ENCODE data around the gene MYOCD.

The MYOCD gene

DNA sequence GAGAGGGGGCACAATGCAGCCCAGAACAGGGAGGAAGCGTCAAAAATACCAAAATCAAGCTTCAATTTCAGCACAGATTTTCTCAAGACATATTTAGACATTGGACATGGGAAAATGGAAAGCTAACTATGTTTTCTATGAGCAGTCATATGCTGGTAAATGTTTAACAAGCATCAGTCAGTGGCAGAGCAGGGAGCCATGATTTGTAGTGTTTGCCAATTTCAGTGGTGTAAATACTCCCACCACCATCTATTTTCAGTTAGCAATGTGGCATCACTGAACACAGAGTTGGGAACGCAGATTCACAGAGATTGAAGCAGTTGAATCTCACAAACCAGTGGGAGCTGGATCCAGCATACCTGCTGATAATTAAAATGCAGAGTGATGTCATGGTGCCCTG is 24.6 kb upstream of the MYOCD start:
- DNase-seq (ENCODE audit: low read depth in 2 of 2) = no peak

DNA sequence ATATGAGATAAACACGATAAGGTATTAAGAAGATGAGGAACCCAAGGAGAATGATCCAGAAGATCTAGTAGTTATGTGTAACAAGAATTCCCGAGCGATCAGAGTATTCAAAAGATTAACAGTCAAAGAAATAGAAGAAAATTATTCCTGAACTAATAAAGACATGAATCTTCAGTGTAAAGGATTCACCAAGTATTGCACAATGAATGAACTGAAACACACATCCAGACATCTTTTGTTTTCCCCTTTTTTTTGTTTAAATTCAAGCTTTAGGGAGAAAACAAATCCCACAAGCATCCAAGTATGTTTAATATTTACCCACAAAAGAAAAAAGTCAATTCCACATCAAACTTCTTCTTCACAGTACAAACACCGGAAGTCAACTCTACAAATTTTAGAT is 23.7 kb upstream of the MYOCD start:
- DNase-seq (ENCODE audit: low read depth in 2 of 2) = no peak

GRCh38 chr17:12643822-12644221 is 21.9 kb upstream of the MYOCD start:
- no peak for DNase-seq (ENCODE audit: low read depth in 2 of 2)

GRCh38 chr17:12644623-12645022 is 21.1 kb upstream of the MYOCD start:
- DNase-seq (ENCODE audit: low read depth in 2 of 2) = no peak

DNA sequence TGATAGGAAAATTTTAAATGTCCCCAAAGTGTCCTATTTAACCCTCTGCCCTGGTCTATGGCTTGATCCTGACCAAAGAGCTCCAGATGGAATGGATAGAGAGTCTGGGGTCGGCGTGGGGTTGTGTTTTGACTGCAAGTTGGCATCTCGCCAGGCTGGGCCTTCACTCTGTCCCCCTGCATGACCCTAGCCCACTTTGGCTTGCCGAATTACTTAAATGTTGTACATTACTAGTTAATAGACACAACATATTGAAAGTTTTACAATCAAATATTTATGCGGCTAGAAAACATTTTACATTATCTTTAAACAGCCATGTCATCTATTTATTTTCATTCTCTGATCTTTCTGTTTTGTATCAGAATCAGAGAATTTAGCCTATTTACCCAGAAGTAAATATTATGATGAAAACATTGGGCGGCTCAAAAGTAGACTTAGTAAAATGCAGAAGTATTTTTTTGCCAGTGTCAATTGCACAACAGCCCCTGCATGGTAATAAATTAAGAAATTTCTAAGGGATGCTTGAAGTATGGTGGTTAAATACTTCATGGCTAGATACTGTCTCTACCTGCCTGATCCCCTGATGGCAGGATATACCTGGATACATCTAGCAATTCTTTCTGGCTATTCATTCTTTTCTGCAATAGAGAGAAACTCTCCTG is 18.8 kb upstream of the MYOCD start:
- DNase-seq (ENCODE audit: low read depth in 2 of 2) = no peak

DNA sequence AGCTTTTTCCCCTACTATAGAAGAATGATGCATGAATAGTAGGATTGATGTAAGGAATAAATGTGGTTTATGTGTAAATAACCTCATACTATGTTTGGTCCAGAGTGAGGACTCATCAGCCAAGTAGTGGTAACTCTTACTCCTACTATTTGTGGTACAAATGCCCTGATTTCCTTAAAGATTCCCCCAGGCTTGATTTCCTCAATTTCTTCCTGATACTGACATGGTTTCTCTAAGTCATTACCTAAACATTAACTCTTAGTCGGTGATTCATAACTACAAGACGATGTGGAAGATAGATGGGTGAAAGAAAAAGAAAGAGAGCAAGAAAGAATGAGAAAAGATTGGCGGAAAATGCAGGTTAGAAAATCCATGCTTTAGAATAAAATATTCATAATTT is 17.2 kb upstream of the MYOCD start:
- DNase-seq (ENCODE audit: low read depth in 2 of 2) = no peak

- no peak for DNase-seq (ENCODE audit: low read depth in 2 of 2)
Observed at GRCh38 chr17:12655936-12656335, 9.8 kb upstream of the MYOCD start.

GRCh38 chr17:12656354-12656753 is 9.3 kb upstream of the MYOCD start:
- DNase-seq (ENCODE audit: low read depth in 2 of 2) = no peak

DNA sequence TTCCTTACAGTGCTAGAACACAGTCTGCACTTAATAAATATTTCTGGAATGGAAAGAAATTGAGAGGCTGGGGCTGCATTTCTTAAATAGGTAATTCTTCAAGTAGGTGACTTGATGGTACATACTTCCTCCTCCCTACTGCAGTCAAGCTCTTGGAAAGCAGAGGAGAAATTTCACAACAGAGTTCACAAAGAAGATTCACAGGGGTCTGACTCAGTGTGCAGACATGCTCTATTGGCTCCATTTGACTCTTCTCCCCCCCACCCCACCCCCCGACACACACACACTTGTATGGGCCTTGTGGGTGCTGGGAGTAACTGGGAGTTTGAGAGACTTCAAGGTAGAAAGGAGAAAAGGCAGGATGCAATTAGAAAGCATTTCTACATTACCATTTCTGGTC is 6.2 kb upstream of the MYOCD start:
- no peak for DNase-seq (ENCODE audit: low read depth in 2 of 2)

DNA sequence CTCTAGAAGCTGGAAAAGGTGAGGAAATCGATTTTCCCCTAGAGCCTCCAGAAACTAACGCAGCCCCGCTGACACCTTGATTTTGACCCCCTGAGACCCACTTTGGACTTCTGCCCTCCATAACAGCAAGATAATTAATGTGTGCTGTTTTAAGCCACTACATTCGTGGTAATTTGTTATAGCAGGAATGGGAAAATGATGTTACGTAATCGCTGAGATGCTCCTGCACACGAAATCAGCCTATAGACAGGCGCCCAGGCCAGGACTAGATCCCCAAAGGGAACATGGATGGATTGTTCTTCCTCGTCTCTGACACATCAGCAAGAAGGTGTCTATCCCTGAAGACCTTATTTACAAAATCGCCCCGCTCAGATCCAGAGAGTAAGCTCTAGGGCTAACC is 1.4 kb upstream of the MYOCD start:
- DNase-seq (ENCODE audit: low read depth in 2 of 2) = no peak

GRCh38 chr17:12664894-12665262 is 812 bp upstream of the MYOCD start:
- no peak for DNase-seq (ENCODE audit: low read depth in 2 of 2)

GRCh38 chr17:12666718-12667117 is 1.0 kb downstream of the MYOCD start:
- DNase-seq (ENCODE audit: low read depth in 2 of 2) = no peak

- DNase-seq (ENCODE audit: low read depth in 2 of 2) = no peak
Observed at GRCh38 chr17:12667299-12667958, 1.7 kb downstream of the MYOCD start.

- no peak for DNase-seq (ENCODE audit: low read depth in 2 of 2)
Observed at GRCh38 chr17:12671906-12672305, 6.2 kb downstream of the MYOCD start.

DNA sequence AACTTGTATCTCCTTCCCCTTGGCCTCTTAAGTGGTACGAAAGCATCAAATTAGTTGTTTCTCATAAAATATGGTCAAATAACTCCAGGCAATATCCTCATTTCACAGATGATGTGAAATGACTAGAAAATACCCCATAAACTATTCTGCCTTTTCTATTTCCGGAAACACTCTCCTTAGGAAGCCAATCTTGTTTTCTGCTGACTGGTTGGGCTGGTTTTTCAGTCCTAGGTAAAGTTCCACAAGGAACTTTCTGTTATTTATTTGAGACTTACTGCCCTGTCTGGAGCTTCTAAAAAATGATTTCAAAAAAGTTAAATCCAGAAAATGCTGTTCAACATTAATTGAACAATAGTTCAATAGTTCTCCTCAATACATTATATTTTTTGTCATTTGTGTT is 7.3 kb downstream of the MYOCD start:
- no peak for DNase-seq (ENCODE audit: low read depth in 2 of 2)

GRCh38 chr17:12673788-12674187 is 8.1 kb downstream of the MYOCD start:
- DNase-seq (ENCODE audit: low read depth in 2 of 2) = no peak

DNA sequence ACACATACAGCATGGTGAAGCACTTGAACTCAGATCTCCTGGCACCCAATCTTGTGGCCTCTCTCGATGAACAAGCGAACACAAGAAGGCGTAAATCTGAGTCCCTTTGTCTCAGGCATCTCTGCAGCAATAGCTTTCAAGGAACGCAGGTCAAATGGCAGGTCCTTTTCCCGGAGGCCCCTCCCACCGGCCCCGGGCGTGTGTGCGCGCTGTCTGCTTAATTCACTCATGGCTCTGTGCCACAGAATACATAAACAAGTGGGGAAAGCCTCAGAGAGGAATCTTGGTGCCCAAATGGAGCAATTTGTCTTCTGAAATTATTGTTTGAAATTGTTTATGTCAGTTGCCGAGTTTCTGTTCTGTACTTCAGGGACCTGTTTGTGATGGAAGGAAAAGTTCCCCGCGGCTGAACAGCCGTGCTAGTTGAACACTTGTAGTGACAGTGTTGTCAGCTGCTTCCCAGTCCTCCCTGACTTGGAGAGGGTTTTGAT is 14.8 kb downstream of the MYOCD start:
- no peak for DNase-seq (ENCODE audit: low read depth in 2 of 2)

DNA sequence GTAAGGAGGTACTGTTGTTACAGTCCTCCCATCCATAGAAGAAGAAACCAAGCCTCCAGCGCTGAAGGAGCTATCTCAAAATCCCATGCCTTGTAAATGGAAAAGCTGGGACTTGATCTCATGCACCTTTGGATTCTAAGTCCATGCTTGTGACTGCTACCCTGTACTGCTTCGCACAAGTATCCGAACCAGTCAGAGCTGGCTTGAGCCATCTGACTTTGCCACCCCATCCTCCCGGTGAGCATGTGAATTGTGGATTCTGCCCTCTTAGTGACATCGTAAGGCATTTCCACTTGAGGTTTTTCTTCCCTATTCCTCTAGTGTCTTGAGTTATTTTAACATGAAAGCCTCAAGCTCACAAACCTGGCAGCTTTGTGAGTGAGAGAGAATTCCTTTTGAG is 15.3 kb downstream of the MYOCD start:
- DNase-seq (ENCODE audit: low read depth in 2 of 2) = no peak

GRCh38 chr17:12683299-12683698 is 17.6 kb downstream of the MYOCD start:
- DNase-seq (ENCODE audit: low read depth in 2 of 2) = no peak

- no peak for DNase-seq (ENCODE audit: low read depth in 2 of 2)
Observed at GRCh38 chr17:12686486-12686885, 20.8 kb downstream of the MYOCD start.

DNA sequence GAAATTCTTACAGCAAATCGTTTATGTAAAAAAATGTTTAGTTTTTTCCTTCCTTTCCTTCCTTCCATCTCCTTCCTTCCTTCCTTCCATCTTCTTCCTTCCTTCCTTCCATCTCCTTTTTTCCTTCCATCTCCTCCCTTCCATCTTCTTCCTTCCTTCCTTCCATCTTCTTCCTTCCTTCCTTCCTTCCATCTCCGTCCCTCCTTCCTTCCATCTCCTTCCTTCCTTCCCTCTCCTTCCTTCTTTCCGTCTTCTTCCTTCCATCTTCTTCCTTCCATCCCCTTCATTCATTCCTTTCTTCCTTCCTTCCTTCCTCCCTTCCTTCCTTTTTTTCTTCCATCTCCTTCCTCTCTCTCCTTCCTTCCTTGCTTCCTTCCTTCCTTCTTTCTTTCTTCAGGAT is 22.7 kb downstream of the MYOCD start:
- no peak for DNase-seq (ENCODE audit: low read depth in 2 of 2)

GRCh38 chr17:12691173-12691572 is 25.5 kb downstream of the MYOCD start:
- no peak for DNase-seq (ENCODE audit: low read depth in 2 of 2)

DNA sequence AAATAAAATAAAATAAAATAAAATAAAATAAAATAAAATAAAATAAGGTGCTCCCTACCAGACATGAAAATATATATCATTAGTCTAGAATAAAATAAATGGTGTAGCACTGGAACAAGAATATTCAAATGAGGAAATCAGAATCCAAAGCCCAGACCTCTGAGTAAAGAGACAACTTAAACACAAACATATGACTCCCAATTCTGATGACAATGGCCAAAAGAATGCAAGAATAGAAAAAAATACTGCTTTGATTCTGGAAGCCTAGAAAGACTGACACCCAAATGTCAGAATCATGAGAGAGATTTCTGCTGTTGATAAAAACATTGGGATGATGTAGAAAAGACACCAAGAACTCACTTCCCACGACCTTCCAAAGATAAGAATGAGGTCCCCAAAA is 27.9 kb downstream of the MYOCD start:
- no peak for DNase-seq (ENCODE audit: low read depth in 2 of 2)

DNA sequence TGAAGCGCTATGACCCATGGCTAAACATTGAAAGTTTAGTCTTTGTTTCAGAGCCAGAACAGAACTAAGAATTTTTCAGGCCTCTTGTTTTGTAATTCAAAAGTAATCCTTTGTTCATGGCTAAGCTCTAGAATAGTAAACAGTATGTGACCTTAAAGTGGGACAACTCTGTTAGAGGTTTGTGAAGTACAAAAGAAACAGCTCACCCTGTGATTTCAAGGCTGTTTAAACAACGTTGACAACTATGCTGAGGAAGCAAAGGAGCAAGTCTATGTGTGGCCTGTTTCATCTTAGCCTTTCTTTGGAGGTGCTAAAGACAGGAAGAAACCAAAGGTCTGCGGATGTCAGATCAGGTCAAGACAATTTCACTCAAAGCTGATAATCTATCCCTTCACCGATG is 40.4 kb downstream of the MYOCD start:
- no peak for DNase-seq (ENCODE audit: low read depth in 2 of 2)
